ENCODE measurements around the gene GAS7.

Gene GAS7

DNA sequence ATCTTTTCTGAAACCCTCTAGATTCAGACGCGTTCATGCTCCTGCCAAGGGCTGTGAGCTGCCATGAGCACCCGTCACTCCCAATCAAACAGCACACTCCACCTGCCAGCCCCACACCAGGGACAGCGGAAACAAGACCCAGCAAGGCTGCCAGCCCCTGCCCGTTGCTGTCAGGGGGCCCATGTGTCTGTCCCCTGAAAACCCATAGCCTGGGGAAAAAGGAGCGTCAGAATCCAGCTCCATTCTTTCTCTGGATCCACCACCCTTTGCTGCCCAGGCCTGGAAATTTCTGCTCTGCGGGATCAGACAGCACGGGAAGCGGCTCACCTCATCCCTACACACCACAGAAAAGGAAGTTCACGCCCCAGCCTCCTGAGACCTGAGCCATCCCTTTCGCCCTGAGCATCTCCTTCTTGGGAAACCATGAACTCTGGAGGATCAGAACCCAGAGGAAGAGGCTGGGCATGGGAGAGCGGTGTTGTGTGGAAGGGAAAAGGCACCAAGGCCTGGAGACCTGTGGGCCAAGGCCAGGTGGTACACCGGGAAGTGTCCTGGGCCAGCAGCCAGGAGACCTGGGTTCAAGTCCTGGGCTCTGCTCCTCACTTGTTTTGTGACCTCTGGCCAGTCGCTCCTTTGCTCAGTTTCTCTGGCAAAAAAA, 241.8 kb downstream of the GAS7 start:
- Histone ChIP-seq H4K20me1 (ENCODE audit: insufficient read depth) (no peaks in the 10 kb centered on the region), H3K4me1 (ENCODE audit: low read depth, poor library complexity, severe bottlenecking) (no peaks in the 10 kb centered on the region), H3K36me3 (ENCODE audit: insufficient read depth) (no peaks in the 10 kb centered on the region), H3K4me3 (IDR thresholded peaks at IDR 0.05; ENCODE audit: insufficient read depth, low read depth, low read length) (no peak overlapping the region), H3K9ac (no peak overlapping the region), H3K4me2 (no peak overlapping the region), H3K27ac (no peak overlapping the region), H3K79me2 (ENCODE audit: insufficient read depth, low read depth) (no peaks in the 10 kb centered on the region), H3K27me3 (ENCODE audit: insufficient read depth, low read depth) (no peaks in the 10 kb centered on the region), H2AFZ (ENCODE audit: low read depth) (no peak overlapping the region)
- TF ChIP-seq, protein P1, sequence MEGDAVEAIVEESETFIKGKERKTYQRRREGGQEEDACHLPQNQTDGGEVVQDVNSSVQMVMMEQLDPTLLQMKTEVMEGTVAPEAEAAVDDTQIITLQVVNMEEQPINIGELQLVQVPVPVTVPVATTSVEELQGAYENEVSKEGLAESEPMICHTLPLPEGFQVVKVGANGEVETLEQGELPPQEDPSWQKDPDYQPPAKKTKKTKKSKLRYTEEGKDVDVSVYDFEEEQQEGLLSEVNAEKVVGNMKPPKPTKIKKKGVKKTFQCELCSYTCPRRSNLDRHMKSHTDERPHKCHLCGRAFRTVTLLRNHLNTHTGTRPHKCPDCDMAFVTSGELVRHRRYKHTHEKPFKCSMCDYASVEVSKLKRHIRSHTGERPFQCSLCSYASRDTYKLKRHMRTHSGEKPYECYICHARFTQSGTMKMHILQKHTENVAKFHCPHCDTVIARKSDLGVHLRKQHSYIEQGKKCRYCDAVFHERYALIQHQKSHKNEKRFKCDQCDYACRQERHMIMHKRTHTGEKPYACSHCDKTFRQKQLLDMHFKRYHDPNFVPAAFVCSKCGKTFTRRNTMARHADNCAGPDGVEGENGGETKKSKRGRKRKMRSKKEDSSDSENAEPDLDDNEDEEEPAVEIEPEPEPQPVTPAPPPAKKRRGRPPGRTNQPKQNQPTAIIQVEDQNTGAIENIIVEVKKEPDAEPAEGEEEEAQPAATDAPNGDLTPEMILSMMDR (conservative IDR thresholded peaks at IDR 0.05; ENCODE audit: low read depth, low read length), result no peak

DNA sequence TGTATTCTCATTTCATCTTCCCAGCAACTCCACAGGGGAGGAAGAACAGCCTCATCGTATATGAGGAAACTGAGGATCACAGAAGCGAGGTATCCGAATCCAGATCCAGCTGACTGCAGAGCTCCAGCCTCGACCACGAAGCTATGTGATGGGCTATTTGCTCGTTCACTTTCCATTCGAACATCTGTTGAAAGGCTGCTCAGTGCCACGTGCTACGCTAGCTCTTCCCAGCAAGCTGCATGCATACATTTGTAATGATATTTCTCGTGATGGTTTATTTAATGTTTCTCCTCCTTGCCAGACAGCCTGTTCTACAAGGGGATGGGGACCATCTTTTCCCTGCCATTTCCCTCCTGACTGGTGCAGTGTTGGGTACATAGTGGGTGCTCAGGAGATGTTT, 244.9 kb downstream of the GAS7 start:
- no peaks in the 10 kb centered on the region for H3K36me3 ChIP-seq (ENCODE audit: insufficient read depth)
- H4K20me1 ChIP-seq (ENCODE audit: insufficient read depth), result no peaks in the 10 kb centered on the region
- no peaks in the 10 kb centered on the region for H3K4me1 ChIP-seq (ENCODE audit: low read depth, poor library complexity, severe bottlenecking)
- no peaks in the 10 kb centered on the region for H3K27me3 ChIP-seq (ENCODE audit: insufficient read depth, low read depth)
- H3K79me2 ChIP-seq (ENCODE audit: insufficient read depth, low read depth), result no peaks in the 10 kb centered on the region
- H3K4me2 ChIP-seq, result no peak overlapping the region
- H3K27ac ChIP-seq, result no peak overlapping the region
- TF ChIP-seq, protein P1 (conservative IDR thresholded peaks at IDR 0.05; ENCODE audit: low read depth, low read length), result no peak
- H3K4me3 ChIP-seq (IDR thresholded peaks at IDR 0.05; ENCODE audit: insufficient read depth, low read depth, low read length), result no peak overlapping the region
- H3K9ac ChIP-seq, result no peak overlapping the region
- H2AFZ ChIP-seq (ENCODE audit: low read depth), result no peak overlapping the region

DNA sequence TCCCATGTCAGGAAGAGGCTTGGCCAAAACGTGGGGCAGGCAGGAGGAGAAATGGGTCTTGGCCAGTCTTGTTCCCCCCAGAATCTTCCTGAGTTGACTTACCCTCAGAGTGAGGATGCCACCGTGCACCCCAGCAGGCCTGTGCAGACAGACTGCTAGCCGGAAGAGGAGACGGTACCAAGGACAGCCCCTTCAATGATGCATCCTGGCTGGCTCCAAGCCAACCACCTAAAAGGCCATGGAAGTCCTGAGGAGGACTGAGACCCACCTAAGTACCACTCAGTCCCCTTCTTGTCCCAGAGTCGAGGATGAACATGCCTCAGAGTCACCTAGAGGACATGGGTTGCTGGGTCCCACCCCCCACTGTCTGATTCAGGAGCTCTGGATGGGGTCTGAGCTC, 246.6 kb downstream of the GAS7 start:
- Histone ChIP-seq H3K9ac (no peak overlapping the region), H2AFZ (ENCODE audit: low read depth) (no peak overlapping the region), H3K4me3 (IDR thresholded peaks at IDR 0.05; ENCODE audit: insufficient read depth, low read depth, low read length) (no peak overlapping the region), H3K27ac (no peak overlapping the region), H4K20me1 (ENCODE audit: insufficient read depth) (no peaks in the 10 kb centered on the region), H3K4me1 (ENCODE audit: low read depth, poor library complexity, severe bottlenecking) (no peaks in the 10 kb centered on the region), H3K4me2 (no peak overlapping the region), H3K79me2 (ENCODE audit: insufficient read depth, low read depth) (no peaks in the 10 kb centered on the region), H3K27me3 (ENCODE audit: insufficient read depth, low read depth) (no peaks in the 10 kb centered on the region), H3K36me3 (ENCODE audit: insufficient read depth) (no peaks in the 10 kb centered on the region)
- TF ChIP-seq, protein P1 (conservative IDR thresholded peaks at IDR 0.05; ENCODE audit: low read depth, low read length), result no peak

DNA sequence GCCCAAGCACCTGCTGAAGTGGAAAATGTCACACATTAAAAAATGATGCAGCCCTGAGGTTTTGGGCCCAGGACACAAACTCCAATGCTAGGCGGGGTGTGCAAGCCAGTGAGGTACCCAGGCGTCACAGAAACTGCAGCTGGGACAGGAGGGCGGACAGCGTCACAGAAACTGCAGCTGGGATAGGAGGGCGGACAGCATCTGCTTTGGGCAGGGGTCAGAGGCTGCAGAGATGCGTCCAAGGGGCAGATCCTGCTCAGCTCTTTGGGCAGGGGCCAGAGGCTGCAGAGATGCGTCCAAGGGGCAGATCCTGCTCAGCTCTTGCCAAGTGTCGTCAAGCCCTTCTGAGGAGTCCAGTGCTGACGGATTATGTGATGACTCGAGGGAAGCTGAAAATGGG, 249.5 kb downstream of the GAS7 start:
- no peaks in the 10 kb centered on the region for H4K20me1 ChIP-seq (ENCODE audit: insufficient read depth)
- H3K9ac ChIP-seq, result no peak overlapping the region
- no peaks in the 10 kb centered on the region for H3K4me1 ChIP-seq (ENCODE audit: low read depth, poor library complexity, severe bottlenecking)
- no peaks in the 10 kb centered on the region for H3K36me3 ChIP-seq (ENCODE audit: insufficient read depth)
- H3K4me3 ChIP-seq (IDR thresholded peaks at IDR 0.05; ENCODE audit: insufficient read depth, low read depth, low read length), result no peak overlapping the region
- H2AFZ ChIP-seq (ENCODE audit: low read depth), result no peak overlapping the region
- TF ChIP-seq, protein P1 (conservative IDR thresholded peaks at IDR 0.05; ENCODE audit: low read depth, low read length), result no peak
- H3K27ac ChIP-seq, result no peak overlapping the region
- no peak overlapping the region for H3K4me2 ChIP-seq
- no peaks in the 10 kb centered on the region for H3K79me2 ChIP-seq (ENCODE audit: insufficient read depth, low read depth)
- no peaks in the 10 kb centered on the region for H3K27me3 ChIP-seq (ENCODE audit: insufficient read depth, low read depth)

Data from KMS-11 (cell line).